Measurements from ENCODE around the gene AHRR. TPM values are rescaled to one million over a fixed set of nuclear protein-coding genes. Genes with fewer than 3 reads are reported as not detected.

Gene AHRR
- total RNA-seq, 2 donors from 2014 or later: 0.12 to 0.30 TPM

DNA sequence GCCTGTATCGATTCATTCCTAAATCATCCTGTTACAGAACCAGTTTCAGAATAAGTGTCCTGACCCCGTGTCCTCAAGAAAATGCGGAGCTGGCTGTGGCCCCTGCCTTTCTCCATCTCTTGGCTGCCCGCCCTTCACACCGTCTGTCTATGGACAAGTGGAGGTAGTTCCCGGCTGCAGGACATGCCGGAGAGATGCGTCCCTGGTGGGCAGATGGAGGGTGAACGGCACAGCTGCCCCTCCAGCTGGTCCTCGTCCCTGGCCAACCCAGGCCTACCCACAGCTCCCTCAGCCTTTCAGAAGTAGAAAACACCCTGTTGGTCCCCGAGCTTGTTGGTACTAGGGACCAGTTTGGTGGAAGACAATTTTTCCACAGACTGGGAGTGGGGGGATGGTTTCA lies 106.7 kb downstream of the AHRR start:
- TF ChIP-seq, protein P1, sequence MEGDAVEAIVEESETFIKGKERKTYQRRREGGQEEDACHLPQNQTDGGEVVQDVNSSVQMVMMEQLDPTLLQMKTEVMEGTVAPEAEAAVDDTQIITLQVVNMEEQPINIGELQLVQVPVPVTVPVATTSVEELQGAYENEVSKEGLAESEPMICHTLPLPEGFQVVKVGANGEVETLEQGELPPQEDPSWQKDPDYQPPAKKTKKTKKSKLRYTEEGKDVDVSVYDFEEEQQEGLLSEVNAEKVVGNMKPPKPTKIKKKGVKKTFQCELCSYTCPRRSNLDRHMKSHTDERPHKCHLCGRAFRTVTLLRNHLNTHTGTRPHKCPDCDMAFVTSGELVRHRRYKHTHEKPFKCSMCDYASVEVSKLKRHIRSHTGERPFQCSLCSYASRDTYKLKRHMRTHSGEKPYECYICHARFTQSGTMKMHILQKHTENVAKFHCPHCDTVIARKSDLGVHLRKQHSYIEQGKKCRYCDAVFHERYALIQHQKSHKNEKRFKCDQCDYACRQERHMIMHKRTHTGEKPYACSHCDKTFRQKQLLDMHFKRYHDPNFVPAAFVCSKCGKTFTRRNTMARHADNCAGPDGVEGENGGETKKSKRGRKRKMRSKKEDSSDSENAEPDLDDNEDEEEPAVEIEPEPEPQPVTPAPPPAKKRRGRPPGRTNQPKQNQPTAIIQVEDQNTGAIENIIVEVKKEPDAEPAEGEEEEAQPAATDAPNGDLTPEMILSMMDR (IDR thresholded peaks at IDR 0.05): no peak
- DNase-seq (ENCODE audit: low spot score): no peak
- H3K4me1 ChIP-seq: peaks cover 0 to 7% of the 10 kb centered on the region in 2 donors

GRCh38 chr5:428754-429452 lies 107.4 kb downstream of the AHRR start:
- no peak overlapping the region for H3K27ac ChIP-seq
- DNase-seq (ENCODE audit: low spot score): no peak

More for the DNA sequence above, 106.7 kb downstream of the AHRR start:
- Histone ChIP-seq H3K36me3 (no peaks in the 10 kb centered on the region), H3K4me3 (no peak overlapping the region), H3K27ac (no peak overlapping the region), H3K27me3 (no peaks in the 10 kb centered on the region), H3K9me3 (no peaks in the 10 kb centered on the region)

DNA sequence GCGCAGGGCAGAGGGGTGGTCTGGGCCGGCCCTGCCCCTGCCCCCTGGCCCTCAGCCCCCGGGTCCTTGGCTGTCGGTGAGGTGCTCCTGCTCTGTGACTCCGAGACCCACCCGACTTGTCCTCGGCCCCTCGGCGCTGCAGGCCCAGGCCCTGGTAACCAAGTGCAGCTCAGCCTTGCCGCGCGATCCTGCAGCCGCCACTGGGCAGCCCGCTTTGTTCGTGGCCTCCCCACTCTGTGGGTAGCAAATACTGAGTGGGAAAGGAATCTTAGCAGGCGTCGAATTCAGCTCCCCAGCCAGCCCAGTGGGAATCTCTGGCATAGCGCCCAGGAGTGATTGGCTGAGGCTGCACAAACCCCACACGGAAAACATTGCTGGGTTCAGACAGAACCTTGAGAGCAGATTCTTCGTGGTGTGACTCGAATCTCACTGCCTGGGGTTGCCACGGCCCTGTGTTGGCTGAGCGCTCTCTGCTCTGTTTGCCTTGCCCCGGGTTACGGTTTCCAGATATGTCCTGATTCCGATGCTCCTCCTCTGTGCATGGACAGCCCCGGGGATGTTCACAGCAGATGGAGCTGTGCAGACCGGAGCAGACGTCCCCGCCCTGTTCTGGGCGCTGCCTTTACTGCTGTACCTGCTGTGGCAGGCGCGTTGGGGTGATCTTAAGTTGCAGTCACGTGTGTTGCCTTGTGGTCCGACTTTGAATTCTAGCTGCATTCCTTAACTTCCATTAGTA lies 108.1 kb downstream of the AHRR start:
- Histone ChIP-seq H3K27me3 (no peaks in the 10 kb centered on the region), H3K9me3 (no peaks in the 10 kb centered on the region), H3K4me3 (no peak overlapping the region), H3K4me1 (peaks cover 0 to 7% of the 10 kb centered on the region in 2 donors), H3K36me3 (no peaks in the 10 kb centered on the region), H3K27ac (no peak overlapping the region)
- TF ChIP-seq, protein P1 (IDR thresholded peaks at IDR 0.05): no peak
- no peak for DNase-seq (ENCODE audit: low spot score)

More at GRCh38 chr5:428754-429452, 107.4 kb downstream of the AHRR start:
- no peaks in the 10 kb centered on the region for H3K9me3 ChIP-seq
- no peaks in the 10 kb centered on the region for H3K27me3 ChIP-seq
- no peak overlapping the region for H3K4me3 ChIP-seq
- TF ChIP-seq, protein P1 (IDR thresholded peaks at IDR 0.05): no peak
- peaks cover 0 to 7% of the 10 kb centered on the region in 2 donors for H3K4me1 ChIP-seq
- no peaks in the 10 kb centered on the region for H3K36me3 ChIP-seq

DNA sequence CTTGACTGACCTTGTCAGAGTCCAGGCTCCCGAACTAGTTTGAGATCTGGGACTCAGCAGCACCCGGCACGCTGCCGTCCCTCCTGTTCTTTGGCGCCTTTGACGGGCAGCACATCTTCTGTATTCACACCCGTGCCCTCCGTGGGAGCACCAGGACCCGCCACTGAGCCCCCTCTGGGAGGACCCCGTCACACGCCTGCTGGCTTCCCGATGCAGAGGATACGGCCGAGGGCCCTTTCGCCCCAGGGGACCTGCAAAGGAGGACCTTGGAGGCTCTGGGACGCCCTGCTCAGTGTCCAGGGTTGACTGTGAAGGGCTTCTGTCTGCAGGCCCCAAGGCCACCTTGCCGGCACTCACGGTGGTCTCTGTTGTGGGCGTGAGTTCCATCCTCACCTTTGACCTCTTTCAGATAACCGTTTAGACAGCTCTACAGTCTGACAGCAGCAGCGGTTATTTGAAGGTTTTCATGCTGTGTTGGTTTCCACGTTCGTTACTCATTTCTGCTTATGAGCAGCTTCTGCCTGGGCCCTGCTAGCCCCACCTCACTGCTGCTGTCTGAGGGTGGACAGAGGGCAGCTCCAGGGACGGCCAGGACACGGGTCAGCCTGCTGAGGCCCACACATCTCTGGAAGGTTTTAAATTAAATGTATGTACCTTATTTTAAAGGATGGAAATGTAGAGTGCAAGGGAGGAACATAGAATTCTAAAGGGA lies 108.9 kb downstream of the AHRR start:
- H3K4me3 ChIP-seq: no peak overlapping the region
- H3K9me3 ChIP-seq: no peaks in the 10 kb centered on the region
- no peaks in the 10 kb centered on the region for H3K36me3 ChIP-seq
- H3K27me3 ChIP-seq: no peaks in the 10 kb centered on the region
- peaks cover 0 to 7% of the 10 kb centered on the region in 2 donors for H3K4me1 ChIP-seq
- TF ChIP-seq, protein P1 (IDR thresholded peaks at IDR 0.05): no peak
- no peak overlapping the region for H3K27ac ChIP-seq
- no peak for DNase-seq (ENCODE audit: low spot score)

DNA sequence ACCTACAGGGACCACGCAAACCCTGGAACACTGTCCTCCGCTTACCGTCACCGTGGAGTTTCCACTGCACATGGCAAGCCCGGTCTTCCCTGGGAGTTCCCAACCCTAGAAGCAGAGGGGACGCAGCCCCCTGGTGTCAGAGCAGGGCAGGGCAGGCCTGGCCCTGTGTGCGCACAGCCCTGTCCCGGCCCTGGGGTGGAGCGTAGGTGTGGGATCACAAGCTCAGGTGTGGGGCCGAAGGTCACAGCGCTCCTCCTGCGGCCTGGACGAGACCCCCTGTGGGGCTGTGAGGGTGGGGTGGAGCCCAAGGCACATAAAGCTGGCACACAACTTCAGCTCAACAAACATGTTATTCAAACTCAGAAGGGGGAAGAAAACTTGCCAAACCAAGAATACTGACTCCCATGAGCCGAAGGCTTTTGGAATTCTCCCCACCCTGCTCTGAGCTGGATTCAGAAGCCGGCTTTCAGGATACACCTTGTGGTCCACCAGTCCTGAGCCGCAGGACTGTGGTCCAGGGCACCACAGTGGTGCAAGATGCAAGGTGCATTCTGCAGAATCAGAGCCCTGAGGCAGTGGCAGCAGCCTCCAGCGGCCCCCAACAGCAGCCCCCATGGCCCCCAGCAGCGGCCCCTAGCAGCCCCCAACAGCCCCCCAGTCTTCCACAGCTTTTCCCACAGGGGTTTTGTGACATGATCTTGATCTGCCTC lies 109.6 kb downstream of the AHRR start:
- Histone ChIP-seq H3K36me3 (no peaks in the 10 kb centered on the region), H3K4me3 (no peak overlapping the region), H3K9me3 (no peaks in the 10 kb centered on the region), H3K27ac (no peak overlapping the region), H3K27me3 (no peaks in the 10 kb centered on the region), H3K4me1 (peaks cover 0 to 7% of the 10 kb centered on the region in 2 donors)
- no peak for DNase-seq (ENCODE audit: low spot score)
- TF ChIP-seq, protein P1 (IDR thresholded peaks at IDR 0.05): peak; percentile 32 to 78
